Heart left ventricle (tissue), 16 donors: ENCODE measurements around the gene FMN2. TPM values are rescaled to one million over a fixed set of nuclear protein-coding genes. Genes with fewer than 3 reads are reported as not detected.

Source experiments
- ATAC-seq, 4 donors: fragments of 200-7000 bp; cut with Tn5 transposase; one replicate each; pipeline ENCODE4 v1.9.1; 2020 to 2022; ENCODE audit warnings: moderate library complexity in 4 of 4, mild to moderate bottlenecking in 3 of 4, moderate number of reproducible peaks in 1 of 4
- DNase-seq, 5 donors: peaks; one replicate each; pipeline ENCODE4 v3.0.0-alpha.2; 2020
- H3K27ac ChIP-seq, 12 donors: fragments of 200-600 bp; sonication (generic) in 4 of 12; one replicate each; pipeline versions ENCODE4 v1.5.0 to v1.8.0; 2016 to 2022; ENCODE audit warnings: mild to moderate bottlenecking in 2 of 12
- H3K27me3 ChIP-seq, 9 donors: fragments of 200-600 bp; sonication (generic) in 2 of 9; one replicate each; pipeline versions ENCODE4 v1.5.1 to v1.8.0; 2016 to 2022; ENCODE audit warnings: mild to moderate bottlenecking in 3 of 9
- H3K36me3 ChIP-seq, 9 donors: fragments of 200-600 bp; sonication (generic) in 2 of 9; one replicate each; pipeline versions ENCODE4 v1.5.0 to v1.8.0; 2018 to 2022; ENCODE audit warnings: mild to moderate bottlenecking in 2 of 9
- H3K4me1 ChIP-seq, 12 donors: fragments of 200-600 bp; sonication (generic) in 4 of 12; one replicate each; pipeline versions ENCODE4 v1.5.0 to v1.8.0; 2016 to 2022; ENCODE audit warnings: mild to moderate bottlenecking in 3 of 12
- H3K4me3 ChIP-seq, 12 donors: fragments of 200-600 bp; sonication (generic) in 4 of 12; one replicate each; pipeline versions ENCODE4 v1.5.0 to v1.8.0; 2017 to 2022; ENCODE audit warnings: mild to moderate bottlenecking in 9 of 12, moderate library complexity in 4 of 12
- H3K9me3 ChIP-seq, 12 donors: fragments of 200-600 bp; sonication (generic) in 4 of 12; one replicate each; pipeline versions ENCODE4 v1.5.0 to v1.8.0; 2016 to 2022; ENCODE audit warnings: mild to moderate bottlenecking in 1 of 12
- POLR2A ChIP-seq, 2 donors: fragments of 450-650 bp; IDR thresholded peaks; one replicate each; pipeline ENCODE4 v1.6.1; 2017; ENCODE audit warnings: antibody characterized with exemption in 2 of 2, mild to moderate bottlenecking in 2 of 2, moderate library complexity in 2 of 2
- WGBS, 4 donors: extraction: QIAGEN DNeasy Blood & Tissue Kit in 2 of 4; methylation state at CpG; one replicate each; pipeline versions ENCODE4 v1.1.5 to v1.1.7; 2013 to 2018; 5-methylcytosine and 5-hydroxymethylcytosine counted together
- intact Hi-C, 10 donors: fragments of 100-400 bp; cut with DNase I; formaldehyde crosslinking; loops; one replicate each; pipeline versions ENCODE4 v1.11.1 to v1.14.2; 2022
- polyA plus RNA-seq, 2 donors: library from polyadenylated mRNA; stranded (reverse); fragments of 200-250 nt; gene quantifications; one replicate each; pipeline ENCODE4 v1.2.3, GENCODE V29; 2013
- total RNA-seq, 9 donors: library from RNA; depleted of rRNA in 2 of 9; stranded (reverse); fragments of >200 nt in 2 of 9; fragmentation: NEBNext Ultra II Directional in 3 of 9; extraction: Animal tissue kit (Norgen Biotek cat#: 25700) in 3 of 9; gene quantifications; one replicate each; pipeline versions ENCODE4 v1.1.0 to v1.2.4, GENCODE V29; 2016 to 2023
- TF ChIP-seq, protein P1 (sequence below), 12 donors: fragments of 200-600 bp; sonication (generic) in 4 of 12; IDR thresholded peaks; one replicate each; pipeline versions ENCODE4 v1.5.0 to v1.8.0; 2018 to 2022; ENCODE audit warnings: antibody characterized with exemption in 12 of 12, mild to moderate bottlenecking in 5 of 12
- donor health status: ischemic (EF 13 %, LVEDD 7.1; RV severe dilation, severe dysfunction).
- donor health status: healthy with polysubstance abuse.
- donor health status: DM: no; HTN: yes; CAD: no.
- donor health status: DM: no; HTN: no; CAD: no.
- donor health status: ischemic (EF 25% LVEDD 6.9; RV normal size, moderate dysfunction).
- donor health status: ischemic (EF 25% LVEDD 5.7; RV mildly dilated, moderate dysfunction).
- donor health status: healthy.
- donor health status: DM: yes; HTN: yes; CAD: no.
- donor health status: ischemic (EF 35%, LVEDD 5.7; RV mildly dilated, moderate dysfunction).
- donor health status: nonischemic (EF 11% LVEDD 7.7; RV severe dilation, severe dysfunction).
- donor health status: DM: yes; HTN: yes; CAD: no.
- donor health status: PGD.
- donor health status: ischemic (EF 29% LVEDD 5.4; RV normal size, mild dysfunction).
- donor health status: nonischemic (EF 23%, LVEDD 6.1; RV moderate dilation, normal function).

The FMN2 gene
- total and polyA plus RNA-seq, 11 donors = 0.11 to 1.9 (median 0.31) TPM; not detected in 8

DNA sequence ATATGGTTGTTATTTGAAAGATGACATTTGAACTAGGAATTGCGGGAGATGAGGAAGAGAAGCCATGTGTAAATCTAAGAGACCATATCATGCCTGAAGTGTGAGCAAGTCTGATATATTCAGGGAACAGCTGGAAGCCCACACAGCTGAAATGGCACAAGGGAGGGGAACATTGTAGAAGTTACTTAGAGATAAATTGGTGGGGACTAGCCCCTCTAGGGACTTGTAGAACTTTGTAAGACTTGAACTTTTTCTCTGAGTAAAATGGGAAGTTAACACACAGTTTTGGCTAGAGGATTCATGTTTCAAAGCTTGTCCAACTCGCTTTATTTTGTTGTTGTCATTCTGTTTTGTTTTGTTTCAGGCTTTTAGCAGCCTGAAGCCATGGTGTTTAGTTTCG is 216.4 kb downstream of the FMN2 start:
- H3K27me3 ChIP-seq = peaks cover 0 to 6% (median 0%) of the 10 kb centered on the region in 9 donors
- WGBS, 4 donors = 56 to 68% (median 59%) methylated on average over 3 of the region's 3 CpGs
- H3K4me3 ChIP-seq = no peak overlapping the region
- H3K4me1 ChIP-seq = no peaks in the 10 kb centered on the region
- no peak for DNase-seq
- no peak overlapping the region for H3K27ac ChIP-seq
- no peak for ATAC-seq
- intact Hi-C loops = no loop called here
- H3K36me3 ChIP-seq = no peaks in the 10 kb centered on the region
- TF ChIP-seq POLR2A (IDR thresholded peaks at IDR 0.05) = no peak
- TF ChIP-seq, protein P1, sequence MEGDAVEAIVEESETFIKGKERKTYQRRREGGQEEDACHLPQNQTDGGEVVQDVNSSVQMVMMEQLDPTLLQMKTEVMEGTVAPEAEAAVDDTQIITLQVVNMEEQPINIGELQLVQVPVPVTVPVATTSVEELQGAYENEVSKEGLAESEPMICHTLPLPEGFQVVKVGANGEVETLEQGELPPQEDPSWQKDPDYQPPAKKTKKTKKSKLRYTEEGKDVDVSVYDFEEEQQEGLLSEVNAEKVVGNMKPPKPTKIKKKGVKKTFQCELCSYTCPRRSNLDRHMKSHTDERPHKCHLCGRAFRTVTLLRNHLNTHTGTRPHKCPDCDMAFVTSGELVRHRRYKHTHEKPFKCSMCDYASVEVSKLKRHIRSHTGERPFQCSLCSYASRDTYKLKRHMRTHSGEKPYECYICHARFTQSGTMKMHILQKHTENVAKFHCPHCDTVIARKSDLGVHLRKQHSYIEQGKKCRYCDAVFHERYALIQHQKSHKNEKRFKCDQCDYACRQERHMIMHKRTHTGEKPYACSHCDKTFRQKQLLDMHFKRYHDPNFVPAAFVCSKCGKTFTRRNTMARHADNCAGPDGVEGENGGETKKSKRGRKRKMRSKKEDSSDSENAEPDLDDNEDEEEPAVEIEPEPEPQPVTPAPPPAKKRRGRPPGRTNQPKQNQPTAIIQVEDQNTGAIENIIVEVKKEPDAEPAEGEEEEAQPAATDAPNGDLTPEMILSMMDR (IDR thresholded peaks at IDR 0.05) = no peak
- H3K9me3 ChIP-seq = peaks cover 0 to 17% (median 1%) of the 10 kb centered on the region in 12 donors

DNA sequence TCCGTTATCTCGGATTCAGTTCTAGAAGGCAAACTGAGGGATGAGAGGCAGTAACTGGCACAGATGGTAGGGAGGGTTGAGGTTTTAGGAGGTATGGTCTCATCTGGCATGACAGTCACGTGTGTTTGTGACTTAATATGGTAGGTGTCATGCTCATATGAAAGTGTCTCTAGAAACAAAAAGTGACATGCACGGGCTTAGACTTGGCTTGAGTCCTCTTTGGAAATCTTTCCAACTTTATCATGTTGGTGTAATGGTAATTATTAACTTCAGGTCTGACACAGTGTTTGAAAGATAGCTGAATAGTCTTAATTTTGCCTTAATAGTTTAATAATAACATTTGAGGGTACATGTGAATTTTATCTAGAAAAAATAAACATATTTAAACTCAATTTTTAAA is 218.1 kb downstream of the FMN2 start:
- Histone ChIP-seq H3K27me3 (peaks cover 0 to 6% (median 0%) of the 10 kb centered on the region in 9 donors), H3K36me3 (no peaks in the 10 kb centered on the region), H3K9me3 (peaks cover 0 to 13% (median 0%) of the 10 kb centered on the region in 12 donors), H3K4me3 (no peak overlapping the region), H3K4me1 (no peaks in the 10 kb centered on the region), H3K27ac (no peak overlapping the region)
- intact Hi-C loops = no loop called here
- WGBS, 4 donors = 59 to 70% (median 63%) methylated on average over 4 of the region's 4 CpGs
- no peak for TF ChIP-seq POLR2A (IDR thresholded peaks at IDR 0.05)
- TF ChIP-seq, protein P1 (IDR thresholded peaks at IDR 0.05) = no peak
- no peak for ATAC-seq
- no peak for DNase-seq

DNA sequence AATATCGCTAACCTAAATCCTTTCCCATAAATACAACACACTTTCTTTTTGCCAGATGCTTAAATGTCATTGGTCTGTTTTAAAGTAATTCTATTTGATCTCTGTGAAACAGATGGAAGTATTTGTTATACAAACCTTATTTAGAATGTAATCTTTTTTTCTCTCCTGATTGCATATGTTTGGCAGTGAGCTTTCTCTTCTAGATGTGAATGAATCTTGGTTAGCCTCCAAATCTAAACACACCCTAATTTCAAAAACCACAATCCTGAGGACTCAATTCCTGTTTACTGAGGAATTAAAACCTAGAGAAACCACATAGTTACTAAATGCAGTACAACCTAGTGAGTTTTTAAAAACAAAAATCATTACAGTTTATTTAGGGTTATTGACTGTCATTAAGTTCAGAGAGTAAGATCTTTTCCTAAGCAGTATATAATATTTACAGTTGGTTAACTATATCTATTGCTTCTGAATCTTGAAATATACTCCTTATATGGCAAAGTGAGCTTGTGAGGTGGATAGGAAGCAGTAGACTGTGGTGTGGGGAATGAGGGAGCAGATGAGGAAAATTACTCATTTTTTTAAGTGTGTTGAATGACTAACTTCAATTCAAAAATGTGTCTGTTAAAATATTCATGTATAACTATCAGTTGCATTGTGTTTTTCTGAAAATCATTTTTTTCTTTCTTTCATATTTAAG is 218.7 kb downstream of the FMN2 start:
- DNase-seq (no peak), ATAC-seq (no peak)
- no peaks in the 10 kb centered on the region for H3K4me1 ChIP-seq
- H3K9me3 ChIP-seq = peaks cover 0 to 13% (median 0%) of the 10 kb centered on the region in 12 donors
- WGBS, 4 donors = 81 to 86% (median 83%) methylated on average over 1 of the region's 1 CpG
- H3K4me3 ChIP-seq = no peak overlapping the region
- intact Hi-C loops = no loop called here
- TF ChIP-seq POLR2A (IDR thresholded peaks at IDR 0.05) = no peak
- TF ChIP-seq, protein P1 (IDR thresholded peaks at IDR 0.05) = no peak
- H3K27ac ChIP-seq = no peak overlapping the region
- no peaks in the 10 kb centered on the region for H3K36me3 ChIP-seq
- H3K27me3 ChIP-seq = peaks cover 0 to 6% (median 0%) of the 10 kb centered on the region in 9 donors

DNA sequence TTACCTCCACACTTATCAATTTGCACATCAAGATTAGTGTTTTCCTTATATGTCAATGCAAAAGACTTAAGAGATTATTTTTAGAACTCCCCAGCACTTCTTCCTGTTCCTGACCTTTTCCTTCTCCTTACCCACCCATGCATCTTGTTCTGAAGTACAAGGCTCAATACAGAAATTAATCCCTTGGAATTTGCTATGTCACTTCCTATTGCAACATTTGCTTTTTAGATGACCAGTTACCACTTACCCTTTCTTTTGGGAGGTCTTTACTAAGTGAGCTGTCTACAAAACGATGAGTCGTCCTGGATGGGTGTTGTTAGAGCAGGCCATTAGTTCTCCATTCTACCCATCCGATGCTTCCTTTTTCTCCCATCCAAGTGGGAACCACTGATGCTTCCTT is 221.2 kb downstream of the FMN2 start:
- peaks cover 0 to 3% (median 0%) of the 10 kb centered on the region in 12 donors for H3K9me3 ChIP-seq
- TF ChIP-seq, protein P1 (IDR thresholded peaks at IDR 0.05) = no peak
- no peak for TF ChIP-seq POLR2A (IDR thresholded peaks at IDR 0.05)
- peaks cover 0 to 6% (median 0%) of the 10 kb centered on the region in 9 donors for H3K27me3 ChIP-seq
- no peak for DNase-seq
- no peak for ATAC-seq
- H3K36me3 ChIP-seq = no peaks in the 10 kb centered on the region
- WGBS, 4 donors = 60 to 70% (median 66%) methylated on average over 3 of the region's 3 CpGs
- H3K4me1 ChIP-seq = no peaks in the 10 kb centered on the region
- intact Hi-C loops = no loop called here
- no peak overlapping the region for H3K4me3 ChIP-seq
- no peak overlapping the region for H3K27ac ChIP-seq
